Activated CD4-positive, alpha-beta T cell treated with anti-CD3 and anti-CD28 coated beads, Interleukin-2, amount 10 ng/mL, durations not matched to agents 24 days and 14 days (primary cell): ENCODE results near the gene IFT22. TPM values are rescaled to one million over a fixed set of nuclear protein-coding genes. Genes with fewer than 3 reads are reported as not detected.
"Not testable (repeated sequence)": the region's sequence is repeated elsewhere in the genome, so short reads cannot be mapped to it uniquely, and the experiment has no call there.

Experiments used
- DNase-seq: peaks from one replicate; pipeline ENCODE4 v3.0.0; 2022
- H3K27ac Mint-ChIP-seq: one replicate; pipeline ENCODE4 v1.8.0; 2022; ENCODE audit warnings: mild to moderate bottlenecking, mixed read lengths
- H3K27me3 Mint-ChIP-seq: one replicate; pipeline ENCODE4 v1.8.0; 2022; ENCODE audit warnings: mixed read lengths
- H3K36me3 Mint-ChIP-seq: one replicate; pipeline ENCODE4 v1.8.0; 2022; ENCODE audit warnings: low read depth, mild to moderate bottlenecking, mixed read lengths
- H3K4me1 Mint-ChIP-seq: one replicate; pipeline ENCODE4 v1.8.0; 2021; ENCODE audit warnings: mixed read lengths
- H3K4me3 Mint-ChIP-seq: one replicate; pipeline ENCODE4 v1.8.0; 2022; ENCODE audit warnings: mild to moderate bottlenecking, moderate library complexity, mixed read lengths
- H3K9me3 Mint-ChIP-seq: one replicate; pipeline ENCODE4 v1.8.0; 2021; ENCODE audit warnings: mixed read lengths
- intact Hi-C: fragments of 100-400 bp; cut with micrococcal nuclease; formaldehyde crosslinking; loops from one replicate; pipeline ENCODE4 v1.15.1; 2023
- total RNA-seq: library from RNA; stranded (reverse); gene quantifications from 2 replicates; pipeline ENCODE4 v1.2.3, GENCODE V29; 2022

The IFT22 gene
- total RNA-seq: 5.9 and 6.6 TPM in 2 replicates

DNA sequence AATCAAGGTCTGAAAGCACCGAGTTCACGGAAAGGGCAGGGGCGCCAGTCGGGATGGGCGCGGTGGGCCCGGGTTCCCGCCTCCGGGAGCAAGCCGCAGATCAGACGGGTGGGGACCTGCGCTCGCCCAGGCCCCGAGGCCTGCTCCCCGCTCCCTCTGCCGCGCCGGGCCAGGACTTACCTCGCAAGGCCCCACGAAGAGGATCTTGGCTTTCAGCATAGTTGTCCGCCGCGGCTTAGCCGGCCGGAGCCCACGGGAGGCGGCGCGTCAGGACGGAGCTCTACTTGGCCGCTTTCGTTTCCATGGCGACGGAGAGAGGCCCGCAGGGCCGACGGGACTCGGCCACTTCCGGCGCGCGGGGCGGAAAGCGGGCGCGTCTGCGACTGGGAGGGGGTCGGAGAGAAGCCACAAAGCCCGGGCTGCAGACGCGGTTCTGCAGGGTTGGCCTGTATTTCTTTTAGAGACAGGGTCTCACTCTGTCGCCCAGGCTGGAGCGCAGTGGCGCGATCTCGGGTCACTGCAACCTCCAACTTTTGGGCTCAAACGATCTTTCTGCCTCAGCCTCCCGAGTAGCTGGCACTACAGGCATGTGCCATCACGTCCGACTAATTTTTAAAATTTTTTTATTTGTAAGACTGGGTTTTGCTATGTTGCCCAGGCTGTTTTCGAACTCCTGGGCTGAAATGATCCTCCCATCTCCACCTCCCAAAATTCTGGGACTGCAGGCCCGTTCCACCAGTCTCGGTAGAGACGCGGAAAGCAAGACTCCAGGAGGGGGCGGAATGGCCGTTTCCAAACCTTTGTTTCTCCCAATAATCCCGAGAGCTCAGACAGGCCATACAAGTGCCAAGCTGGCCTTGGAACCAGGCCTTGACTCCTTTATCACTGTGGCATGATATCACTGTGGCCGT is at the start of gene IFT22:
Gene IFT22, minus strand, starts transcription at position 322 of the 911 bp plus-strand sequence. Its CDS starts 103 bp downstream, at position 219.
- Mint-ChIP-seq H3K27ac (peak within 1 kb of the TSS; percentile 86), H3K27me3 (peaks cover 7% of the 10 kb centered on the region)

GRCh38 chr7:101370836-101371235 is 49.2 kb upstream of the IFT22 start:
- Mint-ChIP-seq H3K9me3 (no peaks in the 10 kb centered on the region), H3K4me3 (no peak overlapping the region), H3K36me3 (no peaks in the 10 kb centered on the region), H3K27me3 (peaks cover 29% of the 10 kb centered on the region), H3K4me1 (peaks cover 5% of the 10 kb centered on the region), H3K27ac (no peak overlapping the region)
- no peak for DNase-seq
- intact Hi-C loops: no loop called here

More for the DNA sequence above, at the start of gene IFT22:
- H3K36me3 Mint-ChIP-seq: peaks cover 2% of the 10 kb centered on the region
- no peaks in the 10 kb centered on the region for H3K9me3 Mint-ChIP-seq
- H3K4me3 Mint-ChIP-seq: peak within 1 kb of the TSS; percentile 91
- peaks cover 11% of the 10 kb centered on the region for H3K4me1 Mint-ChIP-seq
- DNase-seq: peak; percentile 96
- intact Hi-C loops: loop anchor here (5.0 to 10.0 kb wide), 2 partner anchors 69 to 493 kb away; partner anchors contain the start of gene CUX1

GRCh38 chr7:101368422-101369165 is 47.0 kb upstream of the IFT22 start:
- H3K27me3 Mint-ChIP-seq: peaks cover 40% of the 10 kb centered on the region
- H3K4me3 Mint-ChIP-seq: no peak overlapping the region
- H3K27ac Mint-ChIP-seq: no peak overlapping the region
- intact Hi-C loops: no loop called here
- no peak for DNase-seq
- no peaks in the 10 kb centered on the region for H3K9me3 Mint-ChIP-seq
- no peaks in the 10 kb centered on the region for H3K36me3 Mint-ChIP-seq
- peaks cover 5% of the 10 kb centered on the region for H3K4me1 Mint-ChIP-seq

DNA sequence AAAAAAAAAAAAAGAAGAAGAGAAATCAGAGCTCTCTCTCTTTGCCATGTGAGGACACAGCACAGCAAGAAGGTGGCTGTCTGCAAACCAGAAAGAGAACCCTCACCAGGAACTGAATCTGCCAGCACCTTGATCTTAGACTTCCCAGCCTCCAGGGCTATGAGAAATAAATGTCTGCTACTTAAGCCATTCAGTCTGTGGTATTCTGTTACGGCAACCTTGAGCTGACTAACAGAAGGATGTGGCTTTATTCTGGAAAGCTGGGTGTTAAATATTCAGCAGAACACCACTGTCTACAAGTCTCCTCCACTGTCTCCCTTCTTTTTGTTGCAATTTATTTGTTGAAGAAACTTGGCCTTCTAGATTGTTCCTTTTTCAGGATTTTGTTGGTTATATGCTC is 46.1 kb upstream of the IFT22 start:
- H3K27me3 Mint-ChIP-seq: peaks cover 37% of the 10 kb centered on the region
- H3K36me3 Mint-ChIP-seq: no peaks in the 10 kb centered on the region

GRCh38 chr7:101365956-101366355 is 44.3 kb upstream of the IFT22 start:
- Mint-ChIP-seq H3K4me3 (no peak overlapping the region), H3K27ac (no peak overlapping the region), H3K9me3 (no peaks in the 10 kb centered on the region), H3K27me3 (peaks cover 39% of the 10 kb centered on the region), H3K36me3 (no peaks in the 10 kb centered on the region), H3K4me1 (peaks cover 5% of the 10 kb centered on the region)
- intact Hi-C loops: no loop called here
- DNase-seq: no peak

More for the DNA sequence above, 46.1 kb upstream of the IFT22 start:
- DNase-seq: no peak
- H3K27ac Mint-ChIP-seq: no peak overlapping the region
- no peaks in the 10 kb centered on the region for H3K9me3 Mint-ChIP-seq
- intact Hi-C loops: no loop called here
- H3K4me1 Mint-ChIP-seq: peaks cover 5% of the 10 kb centered on the region
- no peak overlapping the region for H3K4me3 Mint-ChIP-seq

DNA sequence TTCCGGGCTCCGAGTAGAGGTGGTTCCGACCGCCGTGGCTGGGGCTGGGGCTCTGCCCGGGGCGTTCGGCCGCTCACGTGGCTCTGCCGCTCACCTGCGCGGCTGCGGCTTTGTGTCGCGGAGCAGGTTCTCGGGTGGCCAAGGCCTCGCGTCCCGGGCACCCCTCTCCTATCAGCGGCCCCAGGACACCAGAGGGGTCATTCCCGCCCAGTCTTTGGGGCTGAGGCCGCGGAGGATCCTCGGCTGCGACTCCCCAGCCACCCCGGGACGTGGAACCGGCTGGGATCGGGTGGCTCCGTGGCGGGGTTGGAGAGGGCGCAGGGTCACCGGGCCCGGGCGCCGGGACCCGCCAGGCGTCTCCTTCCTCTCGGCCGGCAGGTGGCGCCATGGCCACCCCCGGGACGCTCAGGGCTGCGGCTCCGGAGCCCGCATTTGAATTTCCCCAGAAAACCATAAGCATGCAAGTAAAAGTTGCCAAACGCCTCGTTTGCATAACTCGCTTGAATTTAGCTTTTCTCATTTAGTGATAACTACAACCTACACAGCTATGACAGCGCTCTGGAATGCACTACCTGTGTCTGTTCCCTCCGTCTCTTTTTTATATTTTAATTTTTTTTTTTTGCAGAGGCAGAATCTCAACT is 42.2 kb upstream of the IFT22 start:
- Mint-ChIP-seq H3K9me3 (no peaks in the 10 kb centered on the region), H3K4me3 (no peak overlapping the region), H3K36me3 (no peaks in the 10 kb centered on the region), H3K27ac (no peak overlapping the region), H3K27me3 (peaks cover 35% of the 10 kb centered on the region), H3K4me1 (peaks cover 5% of the 10 kb centered on the region)
- DNase-seq: peak; percentile 90
- intact Hi-C loops: loop anchor here (1.0 kb wide), 3 partner anchors 47 to 143 kb away; no protein-coding TSS in a partner anchor

DNA sequence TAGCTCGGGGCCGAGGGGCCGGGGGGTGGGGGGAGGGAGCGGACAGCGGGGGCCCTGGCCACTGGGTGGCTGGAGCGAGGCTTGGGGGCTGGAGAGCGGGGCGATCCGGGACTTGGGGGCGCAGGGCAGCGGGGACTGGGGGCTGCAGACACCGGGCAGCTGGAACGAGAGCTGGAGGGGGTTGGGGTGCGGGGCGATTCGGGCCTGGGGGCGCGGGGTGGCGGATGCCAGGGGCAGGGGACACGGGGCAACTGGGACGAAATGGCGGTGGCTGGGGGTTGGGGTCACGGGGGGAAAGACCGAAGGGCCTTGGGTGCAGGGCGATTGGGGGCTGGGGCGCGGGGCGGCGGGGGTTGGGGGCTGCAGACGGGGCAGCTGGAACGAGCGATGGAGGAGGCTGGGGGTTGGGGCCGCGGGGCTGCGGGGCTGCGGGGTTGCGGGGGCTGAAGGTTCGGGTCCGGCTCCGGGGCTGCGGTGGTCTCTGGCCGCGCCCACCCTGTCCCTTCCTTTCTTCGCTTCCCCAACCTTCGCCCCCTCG is 41.7 kb upstream of the IFT22 start:
- H3K4me3 Mint-ChIP-seq: no peak overlapping the region
- H3K4me1 Mint-ChIP-seq: peaks cover 5% of the 10 kb centered on the region
- intact Hi-C loops: no loop called here
- no peaks in the 10 kb centered on the region for H3K36me3 Mint-ChIP-seq
- no peak for DNase-seq
- no peak overlapping the region for H3K27ac Mint-ChIP-seq
- H3K9me3 Mint-ChIP-seq: no peaks in the 10 kb centered on the region
- H3K27me3 Mint-ChIP-seq: peaks cover 31% of the 10 kb centered on the region

- H3K27me3 Mint-ChIP-seq: peaks cover 27% of the 10 kb centered on the region
- H3K9me3 Mint-ChIP-seq: no peaks in the 10 kb centered on the region
- no peaks in the 10 kb centered on the region for H3K4me1 Mint-ChIP-seq
- no peak within 1 kb of the TSS for H3K27ac Mint-ChIP-seq
- no peaks in the 10 kb centered on the region for H3K36me3 Mint-ChIP-seq
- no peak for DNase-seq
- H3K4me3 Mint-ChIP-seq: peak within 1 kb of the TSS; percentile 17
- intact Hi-C loops: no loop called here
Measured at GRCh38 chr7:101362334-101363195, 41.0 kb upstream of the IFT22 start, which contains the start of gene COL26A1. TSS of gene COL26A1 (plus strand) at chr7:101362875. CDS start at chr7:101363033, 158 bp downstream.

GRCh38 chr7:101357433-101357832 is 35.8 kb upstream of the IFT22 start:
- Mint-ChIP-seq H3K4me1 (peaks cover under 1% of the 10 kb centered on the region), H3K4me3 (no peak overlapping the region), H3K9me3 (no peaks in the 10 kb centered on the region), H3K36me3 (no peaks in the 10 kb centered on the region), H3K27ac (no peak overlapping the region), H3K27me3 (peaks cover 16% of the 10 kb centered on the region)
- intact Hi-C loops: no loop called here
- no peak for DNase-seq

GRCh38 chr7:101352920-101353308 is 31.3 kb upstream of the IFT22 start:
- Mint-ChIP-seq H3K27me3 (peaks cover 8% of the 10 kb centered on the region), H3K4me3 (no peak overlapping the region), H3K27ac (no peak overlapping the region), H3K4me1 (peaks cover 6% of the 10 kb centered on the region), H3K36me3 (no peaks in the 10 kb centered on the region), H3K9me3 (no peaks in the 10 kb centered on the region)
- DNase-seq: no peak
- intact Hi-C loops: no loop called here

GRCh38 chr7:101349300-101349699 is 27.7 kb upstream of the IFT22 start:
- H3K9me3 Mint-ChIP-seq, H3K4me1 Mint-ChIP-seq, H3K36me3 Mint-ChIP-seq, H3K27me3 Mint-ChIP-seq, DNase-seq, H3K4me3 Mint-ChIP-seq, H3K27ac Mint-ChIP-seq, intact Hi-C loops: not testable (repeated sequence)

DNA sequence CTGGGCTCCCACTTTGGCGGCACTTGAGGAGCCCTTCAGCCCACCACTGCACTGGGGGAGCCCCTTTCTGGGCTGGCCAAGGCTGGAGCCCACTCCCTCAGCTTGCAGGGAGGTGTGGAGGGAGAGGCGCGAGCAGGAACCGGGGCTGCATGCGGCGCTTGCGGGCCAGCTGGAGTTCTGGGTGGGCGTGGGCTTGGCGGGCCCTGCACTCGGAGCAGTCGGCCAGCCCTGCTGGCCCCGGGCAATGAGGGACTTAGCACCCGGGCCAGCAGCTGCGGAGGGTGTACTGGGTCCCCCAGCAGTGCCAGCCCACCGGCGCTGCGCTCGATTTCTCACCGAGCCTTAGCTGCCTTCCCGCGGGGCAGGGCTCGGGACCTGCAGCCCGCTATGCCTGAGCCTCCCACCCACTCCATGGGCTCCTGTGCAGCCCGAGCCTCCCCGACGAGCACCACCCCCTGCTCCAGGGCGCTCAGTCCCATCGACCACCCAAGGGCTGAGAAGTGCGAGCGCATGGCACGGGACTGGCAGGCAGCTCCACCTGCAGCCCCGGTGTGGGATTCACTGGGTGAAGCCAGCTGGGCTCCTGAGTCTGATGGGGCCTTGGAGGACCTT is 26.9 kb upstream of the IFT22 start:
- H3K27ac Mint-ChIP-seq, H3K36me3 Mint-ChIP-seq, H3K9me3 Mint-ChIP-seq, intact Hi-C loops, H3K4me3 Mint-ChIP-seq, DNase-seq, H3K4me1 Mint-ChIP-seq, H3K27me3 Mint-ChIP-seq: not testable (repeated sequence)
